Gastroesophageal sphincter (tissue), 4 donors: Measurements from ENCODE around the gene MADD. TPM values are rescaled to one million over a fixed set of nuclear protein-coding genes. Genes with fewer than 3 reads are reported as not detected.

ENCODE experiments used
- ATAC-seq: fragments of 150-250 bp; one replicate; pipeline ENCODE4 v1.9.1; 2016; ENCODE audit warnings: mild to moderate bottlenecking, moderate library complexity
- H3K27ac ChIP-seq, 4 donors: fragments of 200-600 bp; sonication (generic) in 3 of 4; 1 replicate in 3 of 4; 2 replicates in 1 of 4; pipeline ENCODE4 v1.5.1; 2016 to 2019
- H3K27me3 ChIP-seq: fragments of 200-600 bp; sonication (generic); one replicate; pipeline ENCODE4 v1.5.1; 2019
- H3K36me3 ChIP-seq, 2 donors: fragments of 200-600 bp; sonication (generic); one replicate each; pipeline ENCODE4 v1.5.1; 2019; ENCODE audit warnings: control low read depth in 1 of 2
- H3K4me1 ChIP-seq, 3 donors: fragments of 200-600 bp; sonication (generic); 1 replicate in 2 of 3; 2 replicates in 1 of 3; pipeline ENCODE4 v1.5.1; 2016 to 2019; ENCODE audit warnings: control low read depth in 2 of 3
- H3K4me3 ChIP-seq, 2 donors: fragments of 200-600 bp; sonication (generic); one replicate each; pipeline ENCODE4 v1.5.1; 2019; ENCODE audit warnings: mild to moderate bottlenecking in 1 of 2, moderate library complexity in 1 of 2
- H3K9me3 ChIP-seq, 3 donors: fragments of 200-600 bp; sonication (generic); one replicate each; pipeline ENCODE4 v1.5.1; 2017 to 2019; ENCODE audit warnings: control low read depth in 2 of 3
- EP300 ChIP-seq: sonication (generic); formaldehyde crosslinking; IDR thresholded peaks from one replicate; pipeline ENCODE4 v1.6.1; 2017; ENCODE audit warnings: antibody characterized with exemption, mild to moderate bottlenecking
- POLR2A ChIP-seq, 2 donors: fragments of 450-650 bp; IDR thresholded peaks; one replicate each; pipeline ENCODE4 v1.6.1; 2017; ENCODE audit warnings: antibody characterized with exemption in 2 of 2, mild to moderate bottlenecking in 2 of 2, moderate library complexity in 1 of 2
- POLR2AphosphoS5 ChIP-seq: sonication (generic); formaldehyde crosslinking; IDR thresholded peaks from one replicate; pipeline ENCODE4 v1.6.1; 2017; ENCODE audit warnings: antibody characterized with exemption
- WGBS, 2 donors: methylation state at CpG; one replicate each; pipeline ENCODE4 v1.1.5; 2018; ENCODE audit warnings: low coverage in 1 of 2; 5-methylcytosine and 5-hydroxymethylcytosine counted together
- total RNA-seq, 4 donors: library from RNA; depleted of rRNA; stranded (reverse); fragments of >200 nt; gene quantifications; one replicate each; pipeline ENCODE4 v1.1.0, GENCODE V29; 2016
- TF ChIP-seq, protein P1 (sequence below), 4 experiments: fragments of 200-600 bp in 2 of 4; fragments of 450-650 bp in 2 of 4; sonication (generic) in 1 of 4; IDR thresholded peaks; one replicate each; pipeline ENCODE4 v1.5.1; 2017 to 2019; ENCODE audit warnings: antibody characterized with exemption in 4 of 4, mild to moderate bottlenecking in 2 of 4, moderate library complexity in 2 of 4

MADD gene
- total RNA-seq, 4 donors from 2014 or later: 23.7 to 33.9 (median 29.4) TPM

DNA sequence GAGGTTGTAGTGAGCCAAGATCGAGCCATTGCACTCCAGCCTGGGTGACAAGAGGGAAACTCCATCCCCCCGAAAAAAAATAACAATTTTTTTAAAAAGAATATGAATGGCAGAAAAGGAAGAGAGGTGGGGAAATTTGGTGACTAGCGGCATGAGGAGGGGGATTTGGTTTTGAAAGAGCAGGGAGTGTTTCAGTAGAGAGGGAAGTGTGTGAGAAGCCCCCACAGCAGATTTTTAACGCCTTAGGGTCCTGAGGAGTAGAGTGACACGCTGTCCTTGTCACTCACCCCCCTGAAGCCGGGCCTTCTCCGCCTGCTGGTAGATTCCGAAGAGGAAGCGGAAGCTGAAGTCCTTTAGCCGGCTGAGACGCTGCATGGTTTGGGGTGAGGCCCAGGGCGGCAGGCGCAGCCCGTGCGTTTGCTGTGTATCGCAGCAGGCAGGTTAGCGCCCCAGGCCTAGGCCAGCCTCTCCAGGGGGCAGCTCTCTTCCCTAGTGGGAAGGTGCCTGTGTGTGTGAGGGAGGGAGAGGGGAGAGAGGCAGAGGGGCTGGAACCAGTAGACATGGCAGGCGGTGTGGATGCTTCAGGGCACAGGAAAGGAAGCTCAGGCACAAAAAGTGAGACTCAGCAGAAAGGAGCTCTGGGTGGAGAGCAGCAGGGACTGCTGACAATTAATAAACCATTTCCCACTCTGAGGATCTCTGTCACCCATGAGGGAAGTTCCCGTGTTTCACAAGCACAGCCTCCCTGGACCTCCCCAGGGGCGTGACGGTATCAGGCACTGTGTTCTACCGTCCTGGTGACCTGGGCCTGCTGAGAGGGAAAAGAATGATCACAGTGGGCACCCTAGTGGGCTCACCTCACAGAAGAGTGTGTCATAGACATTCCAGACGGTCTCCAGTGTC lies 25.2 kb upstream of the MADD start:
- H3K36me3 ChIP-seq: peaks cover 0 to 75% of the 10 kb centered on the region in 2 donors

DNA sequence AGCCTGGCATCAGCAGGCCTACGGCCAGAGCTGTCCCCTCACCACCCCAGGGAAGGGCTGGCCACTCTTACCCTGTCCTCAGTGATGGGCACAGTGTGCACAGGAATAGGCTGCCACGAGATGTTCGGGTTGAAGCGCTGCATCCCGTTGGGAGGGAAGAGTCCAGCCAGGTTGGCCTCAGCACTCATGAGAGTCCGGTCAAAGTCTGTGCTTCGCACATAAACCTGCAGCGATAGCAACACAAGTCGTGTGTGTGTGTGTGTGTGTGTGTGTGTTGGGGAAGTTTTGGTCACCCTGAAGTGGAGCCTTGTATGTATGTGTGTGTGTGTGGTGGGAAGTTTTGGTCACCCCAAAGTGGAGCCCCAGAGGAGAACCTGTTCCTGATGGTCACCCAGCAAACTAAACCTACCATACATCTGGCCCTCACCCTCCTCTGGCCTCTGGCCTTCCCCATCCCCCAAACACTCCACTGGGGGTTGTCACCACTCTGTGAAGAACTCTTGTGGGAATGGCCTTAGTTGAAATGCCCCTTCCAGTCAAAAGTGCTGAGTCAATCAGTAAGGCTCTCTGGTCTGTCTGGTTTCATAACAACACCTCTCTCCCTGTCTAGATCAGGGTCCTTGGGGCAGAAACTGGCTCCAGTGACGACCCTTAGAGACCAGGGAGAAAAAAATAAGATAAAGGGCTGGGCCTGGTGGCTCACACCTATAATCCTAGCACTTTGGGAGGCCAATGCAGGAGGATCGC lies 24.1 kb upstream of the MADD start:
- H3K36me3 ChIP-seq: peaks cover 0 to 64% of the 10 kb centered on the region in 2 donors
- TF ChIP-seq EP300 (no peak), POLR2A (IDR thresholded peaks at IDR 0.05) (no peak), POLR2AphosphoS5 (no peak)
- TF ChIP-seq, protein P1, sequence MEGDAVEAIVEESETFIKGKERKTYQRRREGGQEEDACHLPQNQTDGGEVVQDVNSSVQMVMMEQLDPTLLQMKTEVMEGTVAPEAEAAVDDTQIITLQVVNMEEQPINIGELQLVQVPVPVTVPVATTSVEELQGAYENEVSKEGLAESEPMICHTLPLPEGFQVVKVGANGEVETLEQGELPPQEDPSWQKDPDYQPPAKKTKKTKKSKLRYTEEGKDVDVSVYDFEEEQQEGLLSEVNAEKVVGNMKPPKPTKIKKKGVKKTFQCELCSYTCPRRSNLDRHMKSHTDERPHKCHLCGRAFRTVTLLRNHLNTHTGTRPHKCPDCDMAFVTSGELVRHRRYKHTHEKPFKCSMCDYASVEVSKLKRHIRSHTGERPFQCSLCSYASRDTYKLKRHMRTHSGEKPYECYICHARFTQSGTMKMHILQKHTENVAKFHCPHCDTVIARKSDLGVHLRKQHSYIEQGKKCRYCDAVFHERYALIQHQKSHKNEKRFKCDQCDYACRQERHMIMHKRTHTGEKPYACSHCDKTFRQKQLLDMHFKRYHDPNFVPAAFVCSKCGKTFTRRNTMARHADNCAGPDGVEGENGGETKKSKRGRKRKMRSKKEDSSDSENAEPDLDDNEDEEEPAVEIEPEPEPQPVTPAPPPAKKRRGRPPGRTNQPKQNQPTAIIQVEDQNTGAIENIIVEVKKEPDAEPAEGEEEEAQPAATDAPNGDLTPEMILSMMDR (IDR thresholded peaks at IDR 0.05): no peak
- H3K27ac ChIP-seq: no peak overlapping the region
- peaks cover 0 to 35% (median 14%) of the 10 kb centered on the region in 3 donors for H3K4me1 ChIP-seq
- H3K9me3 ChIP-seq: no peaks in the 10 kb centered on the region
- H3K4me3 ChIP-seq: no peak overlapping the region
- 100% methylated on average over 1 of the region's 11 CpGs; no CpG with 5 or more reads in 1 of the 2 donors for WGBS, 2 donors
- no peak for ATAC-seq
- no peaks in the 10 kb centered on the region for H3K27me3 ChIP-seq

More for the DNA sequence above, 25.2 kb upstream of the MADD start:
- WGBS, 2 donors: 81% methylated on average over 6 to 8 of the region's 23 CpGs
- H3K4me3 ChIP-seq: no peak overlapping the region
- H3K27me3 ChIP-seq: no peaks in the 10 kb centered on the region
- ATAC-seq: peak; percentile 35
- TF ChIP-seq, protein P1 (IDR thresholded peaks at IDR 0.05): no peak
- peak in 1 of 2 donors; percentile 18 for TF ChIP-seq POLR2A (IDR thresholded peaks at IDR 0.05)
- H3K27ac ChIP-seq: peak overlapping the region in 1 of 4 donors; percentile 15
- H3K9me3 ChIP-seq: no peaks in the 10 kb centered on the region
- H3K4me1 ChIP-seq: peaks cover 0 to 28% (median 14%) of the 10 kb centered on the region in 3 donors

DNA sequence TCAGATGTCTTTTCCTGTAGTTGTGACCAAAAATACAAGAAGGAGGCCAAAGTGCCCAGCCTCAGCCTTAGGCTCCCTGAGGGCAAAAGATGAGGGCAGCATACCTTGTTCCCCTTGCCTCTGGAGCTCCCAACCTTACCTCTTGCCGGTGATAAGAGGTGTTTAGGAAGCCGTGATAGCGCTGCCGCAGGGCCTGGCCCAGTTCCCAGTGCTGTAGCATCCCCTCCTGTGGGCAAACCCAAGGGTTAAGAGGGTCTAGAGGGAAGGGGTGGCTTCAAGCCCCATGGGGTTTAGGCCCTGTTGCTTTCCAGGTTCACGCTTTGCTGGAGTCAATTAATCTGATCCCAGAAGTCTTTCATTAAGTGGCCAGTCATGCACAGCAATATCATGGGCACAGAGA lies 22.4 kb upstream of the MADD start:
- 50% methylated on average over 1 of the region's 5 CpGs; no CpG with 5 or more reads in 1 of the 2 donors for WGBS, 2 donors
- peak overlapping the region in 1 of 2 donors; percentile 88 for H3K4me3 ChIP-seq
- H3K36me3 ChIP-seq: peaks cover 0 to 47% of the 10 kb centered on the region in 2 donors
- no peak for ATAC-seq
- no peaks in the 10 kb centered on the region for H3K27me3 ChIP-seq
- no peaks in the 10 kb centered on the region for H3K9me3 ChIP-seq
- TF ChIP-seq, protein P1 (IDR thresholded peaks at IDR 0.05): no peak
- TF ChIP-seq POLR2AphosphoS5 (no peak), POLR2A (IDR thresholded peaks at IDR 0.05) (no peak), EP300 (no peak)
- peaks cover 0 to 35% (median 14%) of the 10 kb centered on the region in 3 donors for H3K4me1 ChIP-seq
- peak overlapping the region in 1 of 4 donors; percentile 86 for H3K27ac ChIP-seq

DNA sequence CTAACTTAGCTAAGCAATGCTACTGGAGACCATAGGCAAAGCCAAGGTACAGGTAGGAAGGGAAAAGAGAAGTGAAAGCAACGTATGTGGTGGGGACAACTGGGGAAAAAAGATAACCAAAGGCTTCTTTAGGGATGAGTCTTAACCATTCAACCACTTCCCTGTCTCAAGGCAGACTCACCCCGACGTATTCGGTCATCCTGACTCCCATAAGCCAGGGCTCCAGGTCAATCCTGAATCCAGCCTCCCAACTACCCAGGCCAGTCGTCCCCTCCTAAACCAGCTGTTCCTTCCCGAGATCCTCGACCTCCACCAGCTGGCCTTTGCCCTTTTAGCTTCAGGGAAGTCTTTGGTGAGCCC lies 21.6 kb upstream of the MADD start:
- no peaks in the 10 kb centered on the region for H3K27me3 ChIP-seq
- H3K36me3 ChIP-seq: peaks cover 0 to 39% of the 10 kb centered on the region in 2 donors
- ATAC-seq: peak; percentile 2
- peak overlapping the region; percentile 44 to 88 (median 87) for H3K27ac ChIP-seq
- TF ChIP-seq, protein P1 (IDR thresholded peaks at IDR 0.05): no peak
- TF ChIP-seq EP300: no peak
- TF ChIP-seq POLR2AphosphoS5: no peak
- TF ChIP-seq POLR2A (IDR thresholded peaks at IDR 0.05): no peak
- WGBS, 2 donors: 5% methylated on average over 5 of the region's 7 CpGs; no CpG with 5 or more reads in 1 of the 2 donors
- H3K4me1 ChIP-seq: peaks cover 0 to 36% (median 14%) of the 10 kb centered on the region in 3 donors
- peak overlapping the region; percentile 60 to 88 for H3K4me3 ChIP-seq
- H3K9me3 ChIP-seq: no peaks in the 10 kb centered on the region
